Type B pancreatic cell (in vitro differentiated cells): ENCODE measurements around the gene GPR35. TPM values are rescaled to one million over a fixed set of nuclear protein-coding genes. Genes with fewer than 3 reads are reported as not detected.

ENCODE experiments used
- DNase-seq: peaks from one replicate; pipeline ENCODE4 v3.0.0; 2021; ENCODE audit warnings: mixed read lengths; ENCODE audit not compliant: unreplicated experiment; ENCODE audit errors: extremely low spot score
- H3K27ac Mint-ChIP-seq: 2 replicates; pipeline ENCODE4 v1.8.0; 2021; ENCODE audit warnings: mild to moderate bottlenecking, mixed read lengths
- H3K27me3 Mint-ChIP-seq: 2 replicates; pipeline ENCODE4 v1.8.0; 2021; ENCODE audit warnings: mixed read lengths
- H3K36me3 Mint-ChIP-seq: 2 replicates; pipeline ENCODE4 v1.8.0; 2021; ENCODE audit warnings: mixed read lengths
- H3K4me1 Mint-ChIP-seq: one replicate; pipeline ENCODE4 v1.8.0; 2021; ENCODE audit warnings: mixed read lengths; ENCODE audit not compliant: unreplicated experiment
- H3K4me3 Mint-ChIP-seq: 2 replicates; pipeline ENCODE4 v1.8.0; 2021; ENCODE audit warnings: mild to moderate bottlenecking, mixed read lengths
- H3K9me3 Mint-ChIP-seq: 2 replicates; pipeline ENCODE4 v1.8.0; 2021; ENCODE audit warnings: mixed read lengths
- total RNA-seq: library from RNA; stranded (reverse); gene quantifications from 2 replicates; pipeline ENCODE4 v1.2.1, GENCODE V29; 2021; ENCODE audit warnings: low replicate concordance
- TF ChIP-seq, protein P1 (sequence below): fragments of 200-600 bp; sonication (generic); conservative IDR thresholded peaks from 2 replicates; pipeline ENCODE4 v1.5.0; 2021; ENCODE audit warnings: antibody characterized with exemption, mild to moderate bottlenecking

Gene GPR35
- total RNA-seq, 1 donor from 2014 or later = 3.6 TPM

DNA sequence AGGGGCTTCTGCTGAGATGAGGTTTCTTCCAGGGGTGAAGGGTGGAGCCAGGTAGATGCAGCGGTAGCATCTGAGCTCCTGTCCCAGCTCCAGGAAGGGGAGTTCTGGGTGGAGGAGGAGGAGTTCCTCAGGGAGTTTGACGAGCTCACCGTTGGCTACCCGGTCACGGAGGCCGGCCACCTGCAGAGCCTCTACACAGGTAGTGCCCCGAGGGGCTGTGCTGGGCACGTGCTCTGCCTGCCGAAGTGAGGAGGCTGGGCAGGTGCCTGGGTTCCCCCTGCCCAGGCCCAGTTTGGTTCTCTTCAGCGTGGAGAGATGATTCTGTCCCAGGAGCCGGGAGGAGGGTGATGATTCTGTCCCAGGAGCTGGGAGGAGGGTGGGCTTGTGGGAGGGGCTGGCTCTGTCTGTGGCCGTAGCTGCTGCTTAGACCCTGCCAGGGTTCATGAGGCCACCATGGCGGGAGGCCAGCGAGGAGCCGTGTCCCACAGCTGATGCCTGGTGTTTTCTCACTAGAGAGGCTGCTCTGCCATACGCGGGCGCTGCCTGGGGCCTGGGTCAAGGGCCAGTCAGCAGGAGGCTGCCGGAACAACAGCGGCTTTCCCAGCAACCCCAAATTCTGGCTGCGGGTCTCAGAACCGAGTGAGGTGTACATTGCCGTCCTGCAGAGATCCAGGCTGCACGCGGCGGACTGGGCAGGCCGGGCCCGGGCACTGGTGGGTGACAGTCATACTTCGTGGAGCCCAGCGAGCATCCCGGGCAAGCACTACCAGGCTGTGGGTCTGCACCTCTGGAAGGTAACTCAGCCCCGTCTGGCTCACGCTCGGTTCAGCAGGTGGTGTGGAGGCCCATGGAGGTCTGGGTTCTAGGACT lies 30.5 kb upstream of the GPR35 start:
- H3K9me3 Mint-ChIP-seq = no peaks in the 10 kb centered on the region
- TF ChIP-seq, protein P1, sequence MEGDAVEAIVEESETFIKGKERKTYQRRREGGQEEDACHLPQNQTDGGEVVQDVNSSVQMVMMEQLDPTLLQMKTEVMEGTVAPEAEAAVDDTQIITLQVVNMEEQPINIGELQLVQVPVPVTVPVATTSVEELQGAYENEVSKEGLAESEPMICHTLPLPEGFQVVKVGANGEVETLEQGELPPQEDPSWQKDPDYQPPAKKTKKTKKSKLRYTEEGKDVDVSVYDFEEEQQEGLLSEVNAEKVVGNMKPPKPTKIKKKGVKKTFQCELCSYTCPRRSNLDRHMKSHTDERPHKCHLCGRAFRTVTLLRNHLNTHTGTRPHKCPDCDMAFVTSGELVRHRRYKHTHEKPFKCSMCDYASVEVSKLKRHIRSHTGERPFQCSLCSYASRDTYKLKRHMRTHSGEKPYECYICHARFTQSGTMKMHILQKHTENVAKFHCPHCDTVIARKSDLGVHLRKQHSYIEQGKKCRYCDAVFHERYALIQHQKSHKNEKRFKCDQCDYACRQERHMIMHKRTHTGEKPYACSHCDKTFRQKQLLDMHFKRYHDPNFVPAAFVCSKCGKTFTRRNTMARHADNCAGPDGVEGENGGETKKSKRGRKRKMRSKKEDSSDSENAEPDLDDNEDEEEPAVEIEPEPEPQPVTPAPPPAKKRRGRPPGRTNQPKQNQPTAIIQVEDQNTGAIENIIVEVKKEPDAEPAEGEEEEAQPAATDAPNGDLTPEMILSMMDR = no peak
- DNase-seq = no peak
- no peaks in the 10 kb centered on the region for H3K4me1 Mint-ChIP-seq
- no peak overlapping the region for H3K4me3 Mint-ChIP-seq
- H3K27me3 Mint-ChIP-seq = no peaks in the 10 kb centered on the region
- H3K36me3 Mint-ChIP-seq = no peaks in the 10 kb centered on the region
- H3K27ac Mint-ChIP-seq = no peak overlapping the region

DNA sequence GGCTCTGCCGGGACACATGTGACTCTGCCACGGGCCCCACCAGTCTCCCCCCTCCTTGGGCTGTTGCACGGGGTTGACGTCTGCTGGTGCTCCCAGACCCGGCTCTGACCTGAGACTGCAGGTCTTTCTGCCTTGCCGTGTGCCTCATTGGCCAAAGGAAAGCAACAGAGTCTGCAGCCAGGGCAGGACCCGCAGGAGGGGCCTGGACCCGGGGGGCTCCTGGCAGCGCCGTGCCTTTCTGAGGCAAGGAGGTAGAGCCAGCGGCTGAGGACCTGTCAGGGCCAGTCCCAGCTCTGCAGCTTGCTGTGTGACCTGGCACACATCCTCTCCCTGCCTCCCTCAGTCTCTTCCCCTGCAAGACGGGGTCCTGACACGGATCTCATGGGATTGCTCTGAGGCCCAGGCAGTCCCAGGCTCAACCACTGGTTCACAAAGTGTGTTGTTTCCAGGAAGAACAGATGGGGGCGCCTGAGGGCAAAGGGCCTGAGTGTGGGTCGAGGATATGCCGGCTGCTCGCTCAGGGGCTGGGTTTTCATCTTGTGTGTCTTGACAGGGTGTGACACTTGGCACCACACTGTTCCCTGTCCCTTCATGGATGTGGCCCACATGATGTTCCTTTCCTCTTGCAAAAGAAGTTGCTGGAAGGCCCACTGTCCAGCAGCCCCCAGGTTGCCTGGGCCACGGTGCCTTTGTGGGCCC lies 29.8 kb upstream of the GPR35 start:
- no peak for DNase-seq
- Mint-ChIP-seq H3K27ac (no peak overlapping the region), H3K27me3 (no peaks in the 10 kb centered on the region), H3K4me1 (no peaks in the 10 kb centered on the region), H3K9me3 (no peaks in the 10 kb centered on the region), H3K36me3 (peaks cover 3% of the 10 kb centered on the region), H3K4me3 (no peak overlapping the region)
- TF ChIP-seq, protein P1 = peak; percentile 55

DNA sequence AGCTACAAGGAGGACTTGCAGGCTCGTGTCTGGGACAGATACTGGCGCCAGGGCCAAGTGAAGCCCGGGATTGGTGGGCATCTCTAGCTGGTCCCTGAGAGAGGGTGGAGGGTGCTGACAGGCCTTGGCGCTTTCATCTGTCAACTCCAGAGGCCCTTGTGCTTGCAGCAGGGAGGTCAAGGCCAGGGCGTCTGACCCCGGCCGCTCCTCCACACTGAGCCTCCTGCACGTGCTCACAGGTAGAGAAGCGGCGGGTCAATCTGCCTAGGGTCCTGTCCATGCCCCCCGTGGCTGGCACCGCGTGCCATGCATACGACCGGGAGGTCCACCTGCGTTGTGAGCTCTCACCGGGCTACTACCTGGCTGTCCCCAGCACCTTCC lies 29.2 kb upstream of the GPR35 start:
- Mint-ChIP-seq H3K4me3 (no peak overlapping the region), H3K36me3 (peaks cover 3% of the 10 kb centered on the region), H3K9me3 (no peaks in the 10 kb centered on the region), H3K27me3 (no peaks in the 10 kb centered on the region), H3K27ac (no peak overlapping the region), H3K4me1 (no peaks in the 10 kb centered on the region)
- TF ChIP-seq, protein P1 = no peak
- DNase-seq = no peak

DNA sequence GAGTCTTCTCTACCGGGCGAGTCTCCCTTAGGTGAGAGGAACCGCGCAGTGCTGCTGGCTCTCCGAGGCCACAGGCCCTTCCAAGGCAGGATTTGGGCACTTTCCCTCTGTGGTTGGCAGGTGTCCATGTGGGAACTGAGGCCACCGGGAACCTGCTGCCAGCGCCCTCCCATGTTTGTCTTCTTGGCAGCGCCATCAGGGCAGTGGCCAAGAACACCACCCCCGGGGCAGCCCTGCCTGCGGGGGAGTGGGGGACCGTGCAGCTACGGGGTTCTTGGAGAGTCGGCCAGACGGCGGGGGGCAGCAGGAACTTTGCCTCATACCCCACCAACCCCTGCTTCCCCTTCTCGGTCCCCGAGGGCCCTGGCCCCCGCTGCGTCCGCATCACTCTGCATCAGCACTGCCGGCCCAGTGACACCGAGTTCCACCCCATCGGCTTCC lies 28.8 kb upstream of the GPR35 start:
- Mint-ChIP-seq H3K27ac (no peak overlapping the region), H3K4me3 (no peak overlapping the region), H3K4me1 (no peaks in the 10 kb centered on the region), H3K27me3 (no peaks in the 10 kb centered on the region), H3K9me3 (no peaks in the 10 kb centered on the region), H3K36me3 (peaks cover 3% of the 10 kb centered on the region)
- no peak for DNase-seq
- TF ChIP-seq, protein P1 = no peak

DNA sequence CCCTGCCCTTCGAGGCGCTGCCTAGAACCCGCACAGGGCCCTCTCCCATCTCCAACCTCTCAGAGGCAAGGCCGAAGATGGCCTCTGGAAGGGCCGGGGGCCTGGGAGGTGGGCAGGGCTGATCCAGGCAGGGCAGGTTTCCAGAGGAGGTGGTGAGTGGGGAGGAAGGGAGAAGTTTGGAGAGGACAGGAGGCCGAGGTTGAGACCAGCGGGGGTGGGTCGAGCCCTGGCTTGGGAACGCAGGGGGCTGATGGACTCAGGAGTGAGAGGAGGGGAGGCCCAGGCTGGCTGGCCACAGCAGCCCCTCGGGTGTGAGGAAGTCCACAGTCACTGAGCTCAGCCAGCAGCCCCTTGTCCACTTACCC lies 28.2 kb upstream of the GPR35 start:
- Mint-ChIP-seq H3K9me3 (no peaks in the 10 kb centered on the region), H3K27ac (no peak overlapping the region), H3K36me3 (peaks cover 3% of the 10 kb centered on the region), H3K4me3 (no peak overlapping the region), H3K4me1 (no peaks in the 10 kb centered on the region), H3K27me3 (no peaks in the 10 kb centered on the region)
- TF ChIP-seq, protein P1 = no peak
- no peak for DNase-seq
